Right lobe of liver (tissue), 4 donors: ENCODE results near the gene SLC16A12.
"Not testable (repeated sequence)": the region's sequence is repeated elsewhere in the genome, so short reads cannot be mapped to it uniquely, and the experiment has no call there.

Experiments
- POLR2A ChIP-seq: fragments of 450-650 bp; IDR thresholded peaks from one replicate; pipeline ENCODE4 v1.6.1; 2017; ENCODE audit warnings: antibody characterized with exemption, mild to moderate bottlenecking
- TF ChIP-seq, protein P1 (sequence below), 4 donors: fragments of 200-600 bp in 3 of 4; fragments of 450-650 bp in 1 of 4; IDR thresholded peaks; one replicate each; pipeline versions ENCODE4 v1.5.1 to v1.8.0; 2016 to 2022; ENCODE audit warnings: antibody characterized with exemption in 4 of 4, mild to moderate bottlenecking in 2 of 4
- donor health status: DM: no; HTN: no; CAD: no.
- donor health status: DM: no; HTN: no; CAD: no.
- donor health status: DM: no; HTN: yes; CAD: no.

DNA sequence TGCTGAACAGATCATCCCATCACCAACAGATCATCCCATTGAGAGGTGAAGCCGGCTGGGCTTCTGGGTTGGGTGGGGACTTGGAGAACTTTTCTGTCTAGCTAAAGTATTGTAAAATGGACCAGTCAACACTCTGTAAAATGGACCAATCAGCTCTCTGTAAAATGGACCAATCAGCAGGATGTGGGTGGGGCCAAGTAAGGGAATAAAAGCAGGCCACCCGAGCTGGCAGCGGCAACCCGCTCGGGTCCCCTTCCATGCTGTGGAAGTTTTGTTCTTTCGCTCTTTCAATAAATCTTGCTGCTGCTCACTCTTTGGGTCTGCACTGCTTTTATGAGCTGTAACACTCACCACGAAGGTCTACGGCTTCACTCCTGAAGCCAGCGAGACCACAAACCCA, 129.2 kb downstream of the SLC16A12 start:
- TF ChIP-seq POLR2A, result not testable (repeated sequence)
- TF ChIP-seq, protein P1, sequence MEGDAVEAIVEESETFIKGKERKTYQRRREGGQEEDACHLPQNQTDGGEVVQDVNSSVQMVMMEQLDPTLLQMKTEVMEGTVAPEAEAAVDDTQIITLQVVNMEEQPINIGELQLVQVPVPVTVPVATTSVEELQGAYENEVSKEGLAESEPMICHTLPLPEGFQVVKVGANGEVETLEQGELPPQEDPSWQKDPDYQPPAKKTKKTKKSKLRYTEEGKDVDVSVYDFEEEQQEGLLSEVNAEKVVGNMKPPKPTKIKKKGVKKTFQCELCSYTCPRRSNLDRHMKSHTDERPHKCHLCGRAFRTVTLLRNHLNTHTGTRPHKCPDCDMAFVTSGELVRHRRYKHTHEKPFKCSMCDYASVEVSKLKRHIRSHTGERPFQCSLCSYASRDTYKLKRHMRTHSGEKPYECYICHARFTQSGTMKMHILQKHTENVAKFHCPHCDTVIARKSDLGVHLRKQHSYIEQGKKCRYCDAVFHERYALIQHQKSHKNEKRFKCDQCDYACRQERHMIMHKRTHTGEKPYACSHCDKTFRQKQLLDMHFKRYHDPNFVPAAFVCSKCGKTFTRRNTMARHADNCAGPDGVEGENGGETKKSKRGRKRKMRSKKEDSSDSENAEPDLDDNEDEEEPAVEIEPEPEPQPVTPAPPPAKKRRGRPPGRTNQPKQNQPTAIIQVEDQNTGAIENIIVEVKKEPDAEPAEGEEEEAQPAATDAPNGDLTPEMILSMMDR (IDR thresholded peaks at IDR 0.05), result not testable (repeated sequence)
